SU-DHL-6 (cell line): ENCODE measurements around the gene MLST8.

Source experiments
- H2AFZ ChIP-seq: fragments of 200-600 bp; sonication (generic); 2 replicates; pipeline ENCODE4 v1.6.1; 2014; ENCODE audit warnings: low read depth, mild to moderate bottlenecking, moderate library complexity, mixed read lengths, antibody characterized with exemption, low read length; ENCODE audit not compliant: severe bottlenecking
- H3F3A ChIP-seq: fragments of 200-600 bp; shearing (Covaris generic); 2 replicates; pipeline ENCODE4 v1.6.0; 2016; ENCODE audit warnings: antibody characterized with exemption, mild to moderate bottlenecking; ENCODE audit not compliant: insufficient read depth
- H3K27ac ChIP-seq: fragments of 200-600 bp; sonication (generic); 2 replicates; pipeline ENCODE4 v1.5.1; 2016; ENCODE audit warnings: low read depth, mild to moderate bottlenecking, low read length, moderate library complexity, mixed read lengths
- H3K27me3 ChIP-seq: fragments of 200-600 bp; sonication (generic), shearing (Covaris generic); 2 replicates; pipeline ENCODE4 v1.6.0; 2014; ENCODE audit warnings: mild to moderate bottlenecking, low read length
- H3K36me3 ChIP-seq: fragments of 200-600 bp; sonication (generic); 2 replicates; pipeline ENCODE4 v1.6.1; 2014; ENCODE audit warnings: mild to moderate bottlenecking, low read length, mixed read lengths
- H3K4me2 ChIP-seq: fragments of 300-600, 200-600 bp; shearing (Covaris generic), sonication (generic); 2 replicates; pipeline ENCODE4 v1.6.0; 2014; ENCODE audit warnings: low read length, low read depth, mild to moderate bottlenecking; ENCODE audit not compliant: poor library complexity, severe bottlenecking
- H3K4me3 ChIP-seq: fragments of 200-600 bp; sonication (generic); 2 replicates; pipeline ENCODE4 v1.5.1; 2014; ENCODE audit warnings: antibody characterized with exemption, low read length, mild to moderate bottlenecking, mixed read lengths; ENCODE audit not compliant: insufficient read depth, poor library complexity, severe bottlenecking
- H3K79me2 ChIP-seq: fragments of 200-600 bp; sonication (generic); 2 replicates; pipeline ENCODE4 v1.6.1; 2014; ENCODE audit warnings: mild to moderate bottlenecking, low read length, moderate library complexity; ENCODE audit not compliant: insufficient read depth
- H3K9ac ChIP-seq: fragments of 200-600 bp; sonication (generic); 2 replicates; pipeline ENCODE4 v1.7.0; 2014; ENCODE audit warnings: mild to moderate bottlenecking, low read length
- H3K9me2 ChIP-seq: fragments of 200-600 bp; sonication (generic); replicated peaks from 2 replicates; pipeline ENCODE4 v1.6.1; 2014; ENCODE audit warnings: low read length; ENCODE audit not compliant: insufficient read depth
- H3K9me3 ChIP-seq: fragments of 200-600 bp; sonication (generic); 2 replicates; pipeline ENCODE4 v1.6.1; 2014; ENCODE audit warnings: low read length, mixed read lengths; ENCODE audit not compliant: insufficient read depth
- H4K20me1 ChIP-seq: fragments of 200-600 bp; sonication (generic); 2 replicates; pipeline ENCODE4 v1.6.1; 2014; ENCODE audit warnings: low read depth, mild to moderate bottlenecking, antibody characterized with exemption, low read length, moderate library complexity, mixed read lengths
- EZH2phosphoT487 ChIP-seq: fragments of 200-600 bp; sonication (generic), shearing (Covaris generic); conservative IDR thresholded peaks from 2 replicates; pipeline ENCODE4 v1.6.1; 2018; ENCODE audit warnings: mild to moderate bottlenecking, antibody characterized with exemption, low read length, moderate library complexity, mixed read lengths
- TF ChIP-seq, protein P1 (sequence below): fragments of 200-600 bp; sonication (generic); IDR thresholded peaks from one replicate; pipeline ENCODE4 v1.5.1; 2017; ENCODE audit warnings: antibody characterized with exemption, mild to moderate bottlenecking, low read length, moderate library complexity; ENCODE audit not compliant: insufficient read depth, poor library complexity, severe bottlenecking

The MLST8 gene

DNA sequence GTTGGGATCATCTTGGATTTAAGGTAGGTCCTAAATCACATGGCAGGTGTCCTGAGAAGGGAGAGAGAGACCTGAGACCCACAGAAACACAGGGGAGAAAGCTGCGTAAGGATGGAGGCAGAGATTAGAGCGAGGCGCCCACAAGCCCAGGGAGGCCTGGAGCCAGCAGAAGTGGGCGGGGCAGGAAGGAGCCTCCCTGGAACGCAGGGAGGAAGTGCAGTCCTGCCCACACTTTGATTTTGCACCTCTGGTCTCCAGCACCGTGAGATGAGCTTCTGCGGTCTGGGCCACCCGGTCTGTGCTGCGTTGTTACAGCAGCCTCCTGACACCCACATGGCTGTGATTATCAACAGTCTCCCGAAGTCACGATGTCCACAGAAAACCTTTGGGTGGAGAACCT lies 37.3 kb downstream of the MLST8 start:
- Histone ChIP-seq H3K9me3 (no peaks in the 10 kb centered on the region), H3K27ac (no peak overlapping the region), H3K79me2 (no peaks in the 10 kb centered on the region), H3K9me2 (no peaks in the 10 kb centered on the region), H3K4me3 (no peak overlapping the region), H3F3A (peaks cover 4% of the 10 kb centered on the region; the same call in 1 of the 2 replicates), H4K20me1 (no peaks in the 10 kb centered on the region), H2AFZ (no peak overlapping the region), H3K9ac (no peak overlapping the region), H3K4me2 (no peak overlapping the region), H3K27me3 (no peaks in the 10 kb centered on the region), H3K36me3 (no peaks in the 10 kb centered on the region)
- TF ChIP-seq, protein P1, sequence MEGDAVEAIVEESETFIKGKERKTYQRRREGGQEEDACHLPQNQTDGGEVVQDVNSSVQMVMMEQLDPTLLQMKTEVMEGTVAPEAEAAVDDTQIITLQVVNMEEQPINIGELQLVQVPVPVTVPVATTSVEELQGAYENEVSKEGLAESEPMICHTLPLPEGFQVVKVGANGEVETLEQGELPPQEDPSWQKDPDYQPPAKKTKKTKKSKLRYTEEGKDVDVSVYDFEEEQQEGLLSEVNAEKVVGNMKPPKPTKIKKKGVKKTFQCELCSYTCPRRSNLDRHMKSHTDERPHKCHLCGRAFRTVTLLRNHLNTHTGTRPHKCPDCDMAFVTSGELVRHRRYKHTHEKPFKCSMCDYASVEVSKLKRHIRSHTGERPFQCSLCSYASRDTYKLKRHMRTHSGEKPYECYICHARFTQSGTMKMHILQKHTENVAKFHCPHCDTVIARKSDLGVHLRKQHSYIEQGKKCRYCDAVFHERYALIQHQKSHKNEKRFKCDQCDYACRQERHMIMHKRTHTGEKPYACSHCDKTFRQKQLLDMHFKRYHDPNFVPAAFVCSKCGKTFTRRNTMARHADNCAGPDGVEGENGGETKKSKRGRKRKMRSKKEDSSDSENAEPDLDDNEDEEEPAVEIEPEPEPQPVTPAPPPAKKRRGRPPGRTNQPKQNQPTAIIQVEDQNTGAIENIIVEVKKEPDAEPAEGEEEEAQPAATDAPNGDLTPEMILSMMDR, result no peak
- no peak for TF ChIP-seq EZH2phosphoT487

GRCh38 chr16:2243031-2243528 lies 37.8 kb downstream of the MLST8 start:
- Histone ChIP-seq H3K36me3 (no peaks in the 10 kb centered on the region), H4K20me1 (no peaks in the 10 kb centered on the region), H3K9me3 (no peaks in the 10 kb centered on the region), H3K9ac (no peak overlapping the region), H3K79me2 (no peaks in the 10 kb centered on the region), H3K4me2 (no peak overlapping the region), H3K27me3 (no peaks in the 10 kb centered on the region), H3K27ac (no peak overlapping the region), H3K4me3 (no peak overlapping the region), H3F3A (peaks cover 4% of the 10 kb centered on the region; the same call in 1 of the 2 replicates), H3K9me2 (no peaks in the 10 kb centered on the region), H2AFZ (no peak overlapping the region)
- no peak for TF ChIP-seq EZH2phosphoT487
- TF ChIP-seq, protein P1, result no peak

- no peaks in the 10 kb centered on the region for H3K36me3 ChIP-seq
- no peak overlapping the region for H2AFZ ChIP-seq
- H3K79me2 ChIP-seq, result no peaks in the 10 kb centered on the region
- H4K20me1 ChIP-seq, result no peaks in the 10 kb centered on the region
- H3K4me3 ChIP-seq, result no peak overlapping the region
- peaks cover 4% of the 10 kb centered on the region; the same call in 1 of the 2 replicates for H3F3A ChIP-seq
- TF ChIP-seq EZH2phosphoT487, result no peak
- TF ChIP-seq, protein P1, result no peak
- H3K9me2 ChIP-seq, result no peaks in the 10 kb centered on the region
- H3K27ac ChIP-seq, result no peak overlapping the region
- H3K9ac ChIP-seq, result no peak overlapping the region
- no peak overlapping the region for H3K4me2 ChIP-seq
- no peaks in the 10 kb centered on the region for H3K27me3 ChIP-seq
- no peaks in the 10 kb centered on the region for H3K9me3 ChIP-seq
Measured at GRCh38 chr16:2243781-2244180, 38.5 kb downstream of the MLST8 start.

GRCh38 chr16:2244301-2244700 lies 39.0 kb downstream of the MLST8 start:
- H3K27ac ChIP-seq, result no peak overlapping the region
- H3K4me3 ChIP-seq, result no peak overlapping the region
- H3K36me3 ChIP-seq, result no peaks in the 10 kb centered on the region
- H3K79me2 ChIP-seq, result peaks cover 2% of the 10 kb centered on the region; the same call in 1 of the 2 replicates
- H4K20me1 ChIP-seq, result no peaks in the 10 kb centered on the region
- H3K9ac ChIP-seq, result no peak overlapping the region
- H3K9me2 ChIP-seq, result no peaks in the 10 kb centered on the region
- H3K9me3 ChIP-seq, result no peaks in the 10 kb centered on the region
- no peak overlapping the region for H2AFZ ChIP-seq
- H3K4me2 ChIP-seq, result no peak overlapping the region
- H3F3A ChIP-seq, result peaks cover 2% of the 10 kb centered on the region; the same call in 1 of the 2 replicates
- no peaks in the 10 kb centered on the region for H3K27me3 ChIP-seq
- TF ChIP-seq, protein P1, result no peak
- no peak for TF ChIP-seq EZH2phosphoT487
